Right lobe of liver (tissue), 6 donors: ENCODE results near the gene PLA2G4A. TPM values are rescaled to one million over a fixed set of nuclear protein-coding genes. Genes with fewer than 3 reads are reported as not detected.

Source experiments
- ATAC-seq, 4 donors: fragments of 200-7000 bp; cut with Tn5 transposase; one replicate each; pipeline ENCODE4 v1.9.1; 2020; ENCODE audit warnings: mild to moderate bottlenecking in 4 of 4, moderate library complexity in 4 of 4
- DNase-seq, 3 donors: peaks; one replicate each; pipeline ENCODE4 v3.0.0-alpha.2; 2020
- H3K27ac ChIP-seq, 3 donors: fragments of 200-600 bp; one replicate each; pipeline ENCODE4 v1.8.0; 2022
- H3K27me3 ChIP-seq, 2 donors: fragments of 200-600 bp; one replicate each; pipeline ENCODE4 v1.8.0; 2022
- H3K36me3 ChIP-seq, 4 donors: fragments of 200-600 bp; sonication (generic) in 1 of 4; one replicate each; pipeline versions ENCODE4 v1.5.1 to v1.8.0; 2017 to 2022; ENCODE audit warnings: control low read depth in 1 of 4
- H3K4me1 ChIP-seq, 4 donors: fragments of 200-600 bp; sonication (generic) in 1 of 4; one replicate each; pipeline versions ENCODE4 v1.5.1 to v1.8.0; 2017 to 2022; ENCODE audit warnings: control low read depth in 1 of 4
- H3K4me3 ChIP-seq, 3 donors: fragments of 200-600 bp; one replicate each; pipeline ENCODE4 v1.8.0; 2022
- H3K9me3 ChIP-seq, 4 donors: fragments of 200-600 bp; sonication (generic) in 1 of 4; one replicate each; pipeline versions ENCODE4 v1.5.1 to v1.8.0; 2017 to 2022; ENCODE audit warnings: control low read depth in 1 of 4
- POLR2A ChIP-seq: fragments of 450-650 bp; IDR thresholded peaks from one replicate; pipeline ENCODE4 v1.6.1; 2017; ENCODE audit warnings: antibody characterized with exemption, mild to moderate bottlenecking
- WGBS: methylation state at CpG from one replicate; pipeline ENCODE4 v1.1.6; 2018; ENCODE audit warnings: low coverage, low lambda C conversion rate; ENCODE audit not compliant: insufficient coverage; ENCODE audit errors: missing lambda C conversion rate; 5-methylcytosine and 5-hydroxymethylcytosine counted together
- intact Hi-C, 2 donors: fragments of 100-400 bp; cut with DNase I; formaldehyde crosslinking; loops; one replicate each; pipeline versions ENCODE4 v1.11.2 to v1.14.1; 2022
- total RNA-seq, 6 experiments: library from RNA; depleted of rRNA in 2 of 6; stranded (reverse); fragments of >200 nt in 2 of 6; fragmentation: NEBNext Ultra II Directional in 3 of 6; extraction: Animal tissue kit (Norgen Biotek cat#: 25700) in 3 of 6; gene quantifications; one replicate each; pipeline versions ENCODE4 v1.1.0 to v1.2.4, GENCODE V29; 2016 to 2023
- TF ChIP-seq, protein P1 (sequence below), 4 donors: fragments of 200-600 bp in 3 of 4; fragments of 450-650 bp in 1 of 4; IDR thresholded peaks; one replicate each; pipeline versions ENCODE4 v1.5.1 to v1.8.0; 2016 to 2022; ENCODE audit warnings: antibody characterized with exemption in 4 of 4, mild to moderate bottlenecking in 2 of 4
- donor health status: DM: no; HTN: yes; CAD: no.
- donor health status: DM: no; HTN: no; CAD: no.
- donor health status: DM: no; HTN: no; CAD: no.
- donor health status: DM: no; HTN: yes; CAD: no.
- donor health status: DM: no; HTN: yes; CAD: no.

Gene PLA2G4A
- total RNA-seq, 6 experiments from 2014 or later: 0.12 to 1.7 (median 0.98) TPM

DNA sequence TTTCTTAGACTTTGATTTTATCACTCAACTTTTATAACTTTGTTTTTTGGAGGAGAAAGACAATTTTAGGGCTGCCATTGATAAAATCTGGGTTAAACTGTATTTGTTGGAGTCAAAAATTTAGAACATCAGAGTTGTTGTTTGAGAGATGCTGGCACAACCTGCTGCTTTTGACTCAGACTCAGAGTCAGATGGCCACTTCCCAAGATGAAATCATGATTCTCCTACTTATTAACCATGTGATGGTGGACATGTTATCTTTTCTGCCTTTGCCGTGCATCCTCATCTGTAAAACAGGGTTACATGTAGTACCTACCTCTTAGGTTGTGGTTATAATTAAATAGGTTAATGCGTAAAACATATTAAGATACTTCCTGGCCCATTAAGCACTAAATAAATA is 71.2 kb downstream of the PLA2G4A start:
- Histone ChIP-seq H3K9me3 (no peaks in the 10 kb centered on the region), H3K36me3 (no peaks in the 10 kb centered on the region), H3K4me3 (no peak overlapping the region), H3K27me3 (no peaks in the 10 kb centered on the region), H3K27ac (no peak overlapping the region), H3K4me1 (peaks cover 0 to 2% (median 0%) of the 10 kb centered on the region in 4 donors)
- DNase-seq (no peak), ATAC-seq (no peak)
- WGBS: 64% methylated on average over 2 of the region's 2 CpGs
- TF ChIP-seq POLR2A: no peak
- TF ChIP-seq, protein P1, sequence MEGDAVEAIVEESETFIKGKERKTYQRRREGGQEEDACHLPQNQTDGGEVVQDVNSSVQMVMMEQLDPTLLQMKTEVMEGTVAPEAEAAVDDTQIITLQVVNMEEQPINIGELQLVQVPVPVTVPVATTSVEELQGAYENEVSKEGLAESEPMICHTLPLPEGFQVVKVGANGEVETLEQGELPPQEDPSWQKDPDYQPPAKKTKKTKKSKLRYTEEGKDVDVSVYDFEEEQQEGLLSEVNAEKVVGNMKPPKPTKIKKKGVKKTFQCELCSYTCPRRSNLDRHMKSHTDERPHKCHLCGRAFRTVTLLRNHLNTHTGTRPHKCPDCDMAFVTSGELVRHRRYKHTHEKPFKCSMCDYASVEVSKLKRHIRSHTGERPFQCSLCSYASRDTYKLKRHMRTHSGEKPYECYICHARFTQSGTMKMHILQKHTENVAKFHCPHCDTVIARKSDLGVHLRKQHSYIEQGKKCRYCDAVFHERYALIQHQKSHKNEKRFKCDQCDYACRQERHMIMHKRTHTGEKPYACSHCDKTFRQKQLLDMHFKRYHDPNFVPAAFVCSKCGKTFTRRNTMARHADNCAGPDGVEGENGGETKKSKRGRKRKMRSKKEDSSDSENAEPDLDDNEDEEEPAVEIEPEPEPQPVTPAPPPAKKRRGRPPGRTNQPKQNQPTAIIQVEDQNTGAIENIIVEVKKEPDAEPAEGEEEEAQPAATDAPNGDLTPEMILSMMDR (IDR thresholded peaks at IDR 0.05): no peak
- intact Hi-C loops: no loop called here

DNA sequence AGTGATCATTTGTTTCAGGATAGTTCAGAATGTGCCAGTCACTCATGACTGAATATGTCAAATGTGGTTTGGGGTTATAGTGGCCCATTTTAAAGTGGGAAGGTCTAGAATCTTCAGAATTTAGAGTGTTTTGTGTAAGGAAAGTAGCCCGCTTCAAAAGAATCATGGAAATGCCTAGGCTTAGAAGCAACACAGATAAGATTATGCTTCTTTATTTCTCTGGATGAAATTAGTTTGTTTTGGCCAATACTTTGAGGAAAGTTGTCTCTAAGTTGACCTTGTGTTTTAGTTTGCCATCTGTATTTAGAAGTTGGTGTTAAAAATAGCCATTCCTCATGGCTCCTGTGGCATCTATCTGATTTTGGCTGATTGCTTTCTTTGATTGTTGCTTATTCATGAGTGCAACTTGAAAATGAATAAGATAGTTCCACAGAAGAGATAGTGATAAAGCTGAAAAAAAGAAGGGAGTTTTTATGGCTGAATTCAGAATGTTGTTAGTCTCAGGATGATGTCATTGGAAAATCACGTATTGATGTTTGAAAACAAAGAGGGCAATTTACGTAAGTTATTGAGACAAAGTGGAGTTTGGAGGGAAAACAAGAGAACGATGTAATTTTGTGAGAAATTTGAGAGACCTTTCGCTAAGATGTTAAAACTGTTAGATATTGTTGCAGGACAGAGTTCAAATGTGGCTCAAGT is 71.9 kb downstream of the PLA2G4A start:
- no peak for DNase-seq
- intact Hi-C loops: no loop called here
- WGBS: 55% methylated on average over 5 of the region's 5 CpGs

DNA sequence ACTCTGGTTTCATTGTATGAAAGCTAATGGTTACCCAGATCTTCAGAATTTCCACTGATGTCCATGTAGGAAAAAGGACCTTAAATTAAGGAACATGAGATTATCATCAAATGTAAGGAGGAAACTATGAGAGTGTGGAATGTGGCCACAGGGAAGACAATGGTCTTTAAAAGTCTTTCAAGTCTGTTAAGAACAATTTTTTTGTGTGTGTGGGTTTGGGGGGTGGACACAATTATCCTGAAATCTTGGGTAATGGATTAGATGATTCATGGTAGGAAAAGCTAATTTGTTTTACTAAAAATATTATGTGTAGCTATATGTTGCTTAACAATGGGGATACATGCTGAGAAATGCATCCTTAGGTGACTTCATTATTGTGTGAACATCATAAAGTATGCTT is 72.9 kb downstream of the PLA2G4A start:
- ATAC-seq (no peak), DNase-seq (no peak)
- no peak overlapping the region for H3K4me3 ChIP-seq
- no peaks in the 10 kb centered on the region for H3K27me3 ChIP-seq
- TF ChIP-seq, protein P1 (IDR thresholded peaks at IDR 0.05): no peak
- TF ChIP-seq POLR2A: no peak
- no peaks in the 10 kb centered on the region for H3K36me3 ChIP-seq
- no peaks in the 10 kb centered on the region for H3K9me3 ChIP-seq
- H3K27ac ChIP-seq: no peak overlapping the region
- H3K4me1 ChIP-seq: no peaks in the 10 kb centered on the region
- intact Hi-C loops: no loop called here

More for the DNA sequence above, 71.9 kb downstream of the PLA2G4A start:
- no peak for ATAC-seq
- no peaks in the 10 kb centered on the region for H3K27me3 ChIP-seq
- TF ChIP-seq, protein P1 (IDR thresholded peaks at IDR 0.05): no peak
- no peak for TF ChIP-seq POLR2A
- H3K9me3 ChIP-seq: no peaks in the 10 kb centered on the region
- peaks cover 0 to 2% (median 0%) of the 10 kb centered on the region in 4 donors for H3K4me1 ChIP-seq
- H3K4me3 ChIP-seq: no peak overlapping the region
- H3K36me3 ChIP-seq: no peaks in the 10 kb centered on the region
- no peak overlapping the region for H3K27ac ChIP-seq

DNA sequence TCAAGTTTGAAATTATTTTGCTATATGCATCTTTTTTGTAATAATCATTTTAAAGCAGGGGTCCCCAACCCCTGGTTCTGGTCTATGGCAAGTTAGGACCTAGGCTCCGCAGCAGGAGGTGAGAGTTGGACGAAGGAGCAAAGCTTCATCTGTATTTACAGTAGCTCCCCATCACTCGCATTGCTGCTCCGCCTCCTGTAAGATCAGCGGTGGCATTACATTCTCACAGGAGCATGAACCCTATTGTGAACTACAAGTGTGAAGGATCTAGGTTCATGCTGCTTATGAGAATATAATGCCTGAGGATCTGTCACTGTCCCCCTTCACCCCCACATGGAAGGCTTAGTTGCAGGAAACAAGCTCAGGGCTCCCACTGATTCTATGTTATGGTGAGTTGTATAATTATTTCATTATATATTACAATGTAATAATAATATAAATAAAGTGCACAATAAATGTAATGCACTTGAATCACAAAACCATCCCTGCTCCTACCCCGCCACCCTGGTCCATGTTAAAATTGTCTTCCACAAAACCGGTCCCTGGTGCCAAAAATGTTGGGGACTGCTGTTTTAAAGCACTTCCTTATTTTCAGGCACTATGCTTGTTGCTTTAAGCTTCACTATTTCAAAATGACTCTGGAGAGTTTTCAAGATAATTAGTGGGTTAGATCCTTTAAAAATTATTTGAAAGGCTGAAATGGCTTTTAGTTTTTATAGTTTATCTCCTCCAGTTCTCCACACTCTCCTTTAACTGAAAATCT is 74.8 kb downstream of the PLA2G4A start:
- intact Hi-C loops: no loop called here
- H3K36me3 ChIP-seq: no peaks in the 10 kb centered on the region
- no peaks in the 10 kb centered on the region for H3K4me1 ChIP-seq
- ATAC-seq (peak in 1 of 4 donors; percentile 25), DNase-seq (no peak)
- H3K4me3 ChIP-seq: no peak overlapping the region
- TF ChIP-seq, protein P1 (IDR thresholded peaks at IDR 0.05): no peak
- TF ChIP-seq POLR2A: no peak
- no peaks in the 10 kb centered on the region for H3K9me3 ChIP-seq
- WGBS: 45% methylated on average over 2 of the region's 7 CpGs
- H3K27me3 ChIP-seq: no peaks in the 10 kb centered on the region
- H3K27ac ChIP-seq: no peak overlapping the region
